Nephron progenitor cell (in vitro differentiated cells): ENCODE measurements around the gene LDLRAD3.

Experiments
- DNase-seq: peaks from one replicate; pipeline ENCODE4 v3.0.0; 2021
- H3K27ac Mint-ChIP-seq: 2 replicates; pipeline ENCODE4 v1.8.0; 2021; ENCODE audit warnings: mild to moderate bottlenecking, moderate library complexity, mixed read lengths
- H3K27me3 Mint-ChIP-seq: 2 replicates; pipeline ENCODE4 v1.8.0; 2021; ENCODE audit warnings: mild to moderate bottlenecking, low read depth, mixed read lengths; ENCODE audit not compliant: poor library complexity
- H3K36me3 Mint-ChIP-seq: 2 replicates; pipeline ENCODE4 v1.8.0; 2021; ENCODE audit warnings: low read depth, mixed read lengths
- H3K4me1 Mint-ChIP-seq: 2 replicates; pipeline ENCODE4 v1.8.0; 2021; ENCODE audit warnings: mixed read lengths
- H3K4me3 Mint-ChIP-seq: 2 replicates; pipeline ENCODE4 v1.8.0; 2021; ENCODE audit warnings: mild to moderate bottlenecking, moderate library complexity, mixed read lengths
- H3K9me3 Mint-ChIP-seq: 2 replicates; pipeline ENCODE4 v1.8.0; 2021; ENCODE audit warnings: mild to moderate bottlenecking, moderate library complexity, mixed read lengths
- CTCF ChIP-seq: fragments of 200-600 bp; sonication (generic); IDR thresholded peaks from 2 replicates; pipeline ENCODE4 v1.5.0; 2021; ENCODE audit warnings: antibody characterized with exemption

Gene LDLRAD3

GRCh38 chr11:36014898-36015665 lies 71.2 kb downstream of the LDLRAD3 start:
- Mint-ChIP-seq H3K36me3 (peaks cover 24% of the 10 kb centered on the region), H3K27ac (no peak overlapping the region), H3K9me3 (no peaks in the 10 kb centered on the region), H3K4me3 (no peak overlapping the region), H3K27me3 (no peaks in the 10 kb centered on the region), H3K4me1 (peaks cover 32% of the 10 kb centered on the region)
- no peak for TF ChIP-seq CTCF
- DNase-seq = no peak

GRCh38 chr11:36015799-36016198 lies 71.9 kb downstream of the LDLRAD3 start:
- Mint-ChIP-seq H3K27ac (no peak overlapping the region), H3K9me3 (no peaks in the 10 kb centered on the region), H3K4me1 (peaks cover 31% of the 10 kb centered on the region), H3K36me3 (peaks cover 24% of the 10 kb centered on the region), H3K27me3 (no peaks in the 10 kb centered on the region), H3K4me3 (no peak overlapping the region)
- no peak for DNase-seq
- no peak for TF ChIP-seq CTCF

- no peak for TF ChIP-seq CTCF
- no peak overlapping the region for H3K27ac Mint-ChIP-seq
These were observed 72.4 kb downstream of the LDLRAD3 start for GRCh38 chr11:36016263-36016662.

GRCh38 chr11:36016709-36017108 lies 72.8 kb downstream of the LDLRAD3 start:
- H3K27ac Mint-ChIP-seq = no peak overlapping the region
- no peak overlapping the region for H3K4me3 Mint-ChIP-seq
- peaks cover 24% of the 10 kb centered on the region for H3K36me3 Mint-ChIP-seq
- peaks cover 31% of the 10 kb centered on the region for H3K4me1 Mint-ChIP-seq
- TF ChIP-seq CTCF = no peak
- H3K27me3 Mint-ChIP-seq = no peaks in the 10 kb centered on the region
- H3K9me3 Mint-ChIP-seq = no peaks in the 10 kb centered on the region
- no peak for DNase-seq

More at GRCh38 chr11:36016263-36016662, 72.4 kb downstream of the LDLRAD3 start:
- Mint-ChIP-seq H3K4me3 (no peak overlapping the region), H3K9me3 (no peaks in the 10 kb centered on the region), H3K4me1 (peaks cover 31% of the 10 kb centered on the region), H3K36me3 (peaks cover 24% of the 10 kb centered on the region), H3K27me3 (no peaks in the 10 kb centered on the region)
- DNase-seq = no peak

GRCh38 chr11:36019005-36019596 lies 75.2 kb downstream of the LDLRAD3 start:
- no peaks in the 10 kb centered on the region for H3K9me3 Mint-ChIP-seq
- peaks cover 9% of the 10 kb centered on the region for H3K36me3 Mint-ChIP-seq
- peaks cover 47% of the 10 kb centered on the region for H3K4me1 Mint-ChIP-seq
- H3K27ac Mint-ChIP-seq = no peak overlapping the region
- no peak for TF ChIP-seq CTCF
- H3K4me3 Mint-ChIP-seq = no peak overlapping the region
- no peaks in the 10 kb centered on the region for H3K27me3 Mint-ChIP-seq
- no peak for DNase-seq

GRCh38 chr11:36019722-36020121 lies 75.9 kb downstream of the LDLRAD3 start:
- Mint-ChIP-seq H3K4me3 (no peak overlapping the region), H3K27ac (no peak overlapping the region), H3K9me3 (no peaks in the 10 kb centered on the region), H3K4me1 (peaks cover 41% of the 10 kb centered on the region), H3K36me3 (peaks cover 9% of the 10 kb centered on the region), H3K27me3 (no peaks in the 10 kb centered on the region)
- DNase-seq = no peak
- TF ChIP-seq CTCF = no peak
